Upper lobe of left lung (tissue), 4 donors: ENCODE measurements around the gene IMPACT.

ENCODE experiments used
- EP300 ChIP-seq, 4 donors: sonication (generic); formaldehyde crosslinking; IDR thresholded peaks; one replicate each; pipeline ENCODE4 v1.5.1; 2017; ENCODE audit warnings: antibody characterized with exemption in 4 of 4, control low read depth in 2 of 4
- POLR2A ChIP-seq, 4 donors: fragments of 450-650 bp; IDR thresholded peaks; one replicate each; pipeline ENCODE4 v1.5.1; 2016 to 2017; ENCODE audit warnings: antibody characterized with exemption in 4 of 4, mild to moderate bottlenecking in 2 of 4
- POLR2AphosphoS5 ChIP-seq, 2 donors: sonication (generic); formaldehyde crosslinking; IDR thresholded peaks; one replicate each; pipeline ENCODE4 v1.5.1; 2017; ENCODE audit warnings: antibody characterized with exemption in 2 of 2
- TF ChIP-seq, protein P1 (sequence below), 6 experiments: fragments of 450-650 bp in 4 of 6; fragments of 200-600 bp in 2 of 6; sonication (generic) in 2 of 6; IDR thresholded peaks; one replicate each; pipeline ENCODE4 v1.5.1; 2016 to 2019; ENCODE audit warnings: antibody characterized with exemption in 6 of 6

DNA sequence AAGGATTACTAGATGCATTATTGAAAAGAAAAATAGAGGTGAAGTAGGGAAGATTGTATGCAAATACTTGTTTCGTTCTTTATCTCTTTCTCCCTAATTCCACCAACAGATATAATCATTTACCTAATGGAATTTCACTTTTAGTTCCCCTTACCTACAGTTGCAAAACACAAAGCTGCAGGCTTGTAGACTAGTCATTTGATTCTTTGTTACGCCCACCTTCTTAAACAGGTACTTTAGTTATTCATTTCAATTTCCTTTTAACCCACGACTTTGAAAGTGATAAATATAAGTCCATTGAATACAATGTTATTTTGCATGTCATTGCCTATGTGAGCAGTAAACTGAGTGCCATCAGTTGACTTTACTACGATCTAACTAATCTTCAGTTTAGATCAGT is 30.1 kb downstream of the IMPACT start:
- TF ChIP-seq POLR2AphosphoS5 (IDR thresholded peaks at IDR 0.05) (no peak), EP300 (IDR thresholded peaks at IDR 0.05) (no peak), POLR2A (IDR thresholded peaks at IDR 0.05) (no peak)
- TF ChIP-seq, protein P1, sequence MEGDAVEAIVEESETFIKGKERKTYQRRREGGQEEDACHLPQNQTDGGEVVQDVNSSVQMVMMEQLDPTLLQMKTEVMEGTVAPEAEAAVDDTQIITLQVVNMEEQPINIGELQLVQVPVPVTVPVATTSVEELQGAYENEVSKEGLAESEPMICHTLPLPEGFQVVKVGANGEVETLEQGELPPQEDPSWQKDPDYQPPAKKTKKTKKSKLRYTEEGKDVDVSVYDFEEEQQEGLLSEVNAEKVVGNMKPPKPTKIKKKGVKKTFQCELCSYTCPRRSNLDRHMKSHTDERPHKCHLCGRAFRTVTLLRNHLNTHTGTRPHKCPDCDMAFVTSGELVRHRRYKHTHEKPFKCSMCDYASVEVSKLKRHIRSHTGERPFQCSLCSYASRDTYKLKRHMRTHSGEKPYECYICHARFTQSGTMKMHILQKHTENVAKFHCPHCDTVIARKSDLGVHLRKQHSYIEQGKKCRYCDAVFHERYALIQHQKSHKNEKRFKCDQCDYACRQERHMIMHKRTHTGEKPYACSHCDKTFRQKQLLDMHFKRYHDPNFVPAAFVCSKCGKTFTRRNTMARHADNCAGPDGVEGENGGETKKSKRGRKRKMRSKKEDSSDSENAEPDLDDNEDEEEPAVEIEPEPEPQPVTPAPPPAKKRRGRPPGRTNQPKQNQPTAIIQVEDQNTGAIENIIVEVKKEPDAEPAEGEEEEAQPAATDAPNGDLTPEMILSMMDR (IDR thresholded peaks at IDR 0.05): no peak
